ENCODE results near the gene PAQR7.

- TF ChIP-seq POLR2A (IDR thresholded peaks at IDR 0.05; ENCODE audit: low read length) (no peak), GATA1 (IDR thresholded peaks at IDR 0.05; ENCODE audit: low read depth, low read length) (no peak)
Measured at GRCh38 chr1:25874209-25874608, 1.3 kb downstream of the PAQR7 start.

Measured in erythroblast (primary cell).